Esophagus muscularis mucosa (tissue), 4 donors: ENCODE results near the gene GPR158.

Source experiments
- CTCF ChIP-seq, 3 experiments: fragments of 200-600 bp in 2 of 3; fragments of 450-650 bp in 1 of 3; sonication (generic) in 2 of 3; IDR thresholded peaks; one replicate each; pipeline ENCODE4 v1.5.1; 2017 to 2019; ENCODE audit warnings: antibody characterized with exemption in 3 of 3, mild to moderate bottlenecking in 2 of 3, moderate library complexity in 1 of 3
- EP300 ChIP-seq: sonication (generic); formaldehyde crosslinking; IDR thresholded peaks from one replicate; pipeline ENCODE4 v1.6.1; 2017; ENCODE audit warnings: antibody characterized with exemption
- POLR2A ChIP-seq: fragments of 450-650 bp; IDR thresholded peaks from one replicate; pipeline ENCODE4 v1.6.1; 2017; ENCODE audit warnings: antibody characterized with exemption, moderate library complexity, mild to moderate bottlenecking, low read depth

DNA sequence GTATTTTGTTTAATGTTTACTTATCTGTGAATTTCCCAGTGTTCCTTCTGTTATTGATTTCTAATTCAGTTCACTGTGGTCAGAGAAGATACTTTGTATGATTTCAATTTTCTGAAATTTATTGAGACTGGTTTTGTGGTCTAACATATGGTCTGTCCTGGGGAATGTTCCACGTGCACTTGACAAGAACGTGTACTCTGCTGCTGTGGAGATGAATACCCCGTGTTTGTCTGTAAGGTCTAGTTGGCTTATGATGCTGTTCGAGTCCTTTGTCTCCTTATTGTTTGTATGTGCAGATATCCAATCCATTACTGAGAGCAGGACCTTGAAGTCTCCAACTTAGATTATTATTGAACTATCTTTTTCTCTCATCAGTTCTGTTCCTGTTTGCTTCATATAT lies 387.7 kb downstream of the GPR158 start:
- TF ChIP-seq POLR2A (no peak), CTCF (IDR thresholded peaks at IDR 0.05) (no peak), EP300 (no peak)
